GM21447 (cell line): ENCODE measurements around the gene HLA-DRB1.
"Not testable (repeated sequence)": the region's sequence is repeated elsewhere in the genome, so short reads cannot be mapped to it uniquely, and the experiment has no call there.

Experiments
- ATAC-seq: cut with Tn5 transposase; IDR thresholded peaks from one replicate; pipeline ENCODE4 v1.9.1; 2021; ENCODE audit not compliant: unreplicated experiment

The HLA-DRB1 gene

DNA sequence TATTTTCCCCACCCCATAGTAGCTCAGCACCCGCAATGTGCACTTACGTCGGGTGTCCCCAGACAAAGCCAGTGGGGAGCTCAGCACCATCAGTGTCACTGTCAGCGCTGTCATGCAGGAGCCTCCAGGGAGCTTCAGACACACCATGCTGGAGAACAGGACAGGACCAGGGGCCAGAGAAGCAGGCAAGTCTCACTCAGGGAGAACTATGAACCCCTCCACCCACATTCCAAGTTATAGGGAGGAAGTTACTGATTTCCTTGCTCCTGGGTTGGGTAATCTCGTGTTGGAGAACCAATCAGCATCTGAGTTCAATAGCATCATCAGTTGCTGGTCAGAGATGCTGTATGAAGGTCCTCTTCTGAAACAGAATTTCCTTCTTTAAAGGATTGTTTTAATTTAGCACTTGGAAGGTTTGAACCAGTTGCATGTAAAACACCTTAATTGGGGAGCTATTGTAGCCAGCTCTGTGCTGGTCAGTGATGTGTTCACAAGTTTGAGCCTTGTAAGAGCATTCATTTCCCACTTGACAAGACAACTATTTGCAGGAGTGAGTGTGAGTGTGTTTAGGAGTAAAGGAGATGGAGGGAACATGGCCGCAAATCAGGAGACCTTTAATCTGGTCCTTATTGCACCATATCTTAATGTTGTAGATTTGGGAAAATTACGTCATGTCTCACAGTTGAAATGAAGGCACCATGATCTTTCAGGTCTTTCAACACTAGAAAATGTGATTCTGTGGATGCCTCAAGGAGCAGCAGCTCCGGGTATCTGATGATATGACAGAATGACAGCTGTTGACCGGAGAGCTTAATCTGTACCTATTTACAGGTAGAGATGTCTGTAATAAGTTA lies at the start of gene HLA-DRB1:
Gene HLA-DRB1 (minus strand): TSS at position 253 of the 854 bp plus-strand sequence. CDS start 106 bp downstream, at position 147.
- ATAC-seq: peak; percentile 91

- ATAC-seq: no peak
Measured at GRCh38 chr6:32638532-32639219, 49.0 kb upstream of the HLA-DRB1 start.

DNA sequence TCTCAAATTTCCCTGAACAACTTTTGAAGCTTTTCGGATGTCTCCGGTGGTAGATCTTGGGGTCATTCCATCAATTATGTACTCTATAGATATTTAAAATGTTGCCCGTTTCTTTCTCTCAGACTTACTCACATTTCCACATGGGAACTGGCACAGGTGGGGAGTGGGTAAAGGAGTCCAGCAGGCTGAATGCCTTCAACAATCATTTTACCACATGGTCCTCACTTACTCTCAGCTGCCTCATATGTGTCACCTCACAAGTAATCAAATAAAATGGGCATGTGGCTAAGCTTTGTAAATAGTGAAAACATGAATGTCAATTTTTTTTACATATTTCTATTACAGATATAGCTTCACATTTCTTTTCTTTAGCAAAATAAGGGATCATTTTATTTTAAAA lies 48.2 kb upstream of the HLA-DRB1 start:
- ATAC-seq: no peak

DNA sequence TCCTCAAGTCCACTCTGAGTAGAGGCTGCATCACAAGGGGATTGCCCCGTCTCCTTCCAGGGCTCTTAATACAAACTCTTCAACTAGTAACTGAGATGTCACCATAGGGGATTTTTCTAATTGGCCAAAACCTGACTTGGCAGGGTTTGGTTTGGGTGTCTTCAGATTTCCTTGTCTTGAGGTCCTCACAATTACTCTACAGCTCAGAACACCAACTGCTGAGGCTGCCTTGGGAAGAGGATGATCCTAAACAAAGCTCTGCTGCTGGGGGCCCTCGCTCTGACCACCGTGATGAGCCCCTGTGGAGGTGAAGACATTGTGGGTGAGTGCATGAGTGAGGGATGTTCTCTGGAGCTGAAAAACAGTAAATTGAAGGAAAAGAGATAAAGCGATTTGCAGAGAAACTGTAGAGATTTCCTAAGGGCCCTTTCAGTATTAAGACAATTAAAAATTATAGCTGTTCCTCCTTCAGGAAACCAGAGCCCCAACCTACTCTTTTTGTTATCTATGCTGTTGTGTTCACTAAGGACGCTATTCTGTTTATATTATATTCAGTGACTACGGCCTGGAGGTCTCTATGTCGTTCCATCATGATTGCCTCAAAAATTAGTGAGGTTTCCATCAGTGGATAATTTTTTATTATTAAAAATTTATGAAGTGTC lies 47.7 kb upstream of the HLA-DRB1 start, which contains the start of gene HLA-DQA1:
Gene HLA-DQA1 (plus strand): TSS at position 188 of the 662 bp plus-strand sequence. CDS start 53 bp downstream, at position 241.
- peak; percentile 73 for ATAC-seq

GRCh38 chr6:32635526-32636123 lies 46.0 kb upstream of the HLA-DRB1 start:
- ATAC-seq: no peak

- not testable (repeated sequence) for ATAC-seq
Measured at GRCh38 chr6:32629793-32630192, 40.1 kb upstream of the HLA-DRB1 start.

DNA sequence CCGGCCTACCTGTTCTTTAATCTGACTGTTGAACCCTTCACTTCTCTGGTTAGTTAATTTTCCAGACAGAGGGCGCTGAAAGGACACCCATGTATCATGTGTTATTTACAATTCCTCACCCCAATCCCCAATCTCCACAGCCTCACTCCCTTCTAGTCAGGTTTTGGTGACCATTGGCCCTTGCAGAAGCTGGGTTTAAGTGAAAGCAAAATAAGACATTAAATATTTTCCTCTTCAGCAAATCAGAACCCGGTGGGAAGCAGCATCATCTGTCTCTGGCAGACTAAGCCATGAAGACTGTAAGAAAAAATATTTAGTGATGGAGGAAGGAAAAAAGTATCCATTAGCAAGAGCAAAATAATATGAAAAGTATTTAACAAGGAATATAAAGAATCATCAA lies 38.2 kb upstream of the HLA-DRB1 start:
- ATAC-seq: no peak

- ATAC-seq: no peak
Measured at GRCh38 chr6:32627249-32627648, 37.6 kb upstream of the HLA-DRB1 start.

- no peak for ATAC-seq
Measured at GRCh38 chr6:32625137-32625536, 35.5 kb upstream of the HLA-DRB1 start.

DNA sequence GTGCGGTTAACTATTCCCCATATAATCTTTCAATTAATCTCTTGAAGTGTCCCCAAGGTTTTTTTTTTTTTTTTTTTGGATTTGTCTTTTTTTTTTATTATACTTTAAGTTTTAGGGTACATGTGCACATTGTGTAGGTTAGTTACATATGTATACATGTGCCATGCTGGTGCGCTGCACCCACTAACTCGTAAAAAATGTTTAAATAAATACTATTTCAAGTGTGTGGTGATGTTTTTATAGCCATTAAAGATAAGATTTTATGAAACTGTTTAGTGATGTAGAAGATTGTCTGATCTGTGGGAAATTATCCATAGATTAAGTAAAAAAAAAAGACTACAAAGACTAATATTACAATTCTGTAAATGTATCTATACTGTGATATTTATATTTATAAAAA lies 34.9 kb upstream of the HLA-DRB1 start:
- no peak for ATAC-seq

GRCh38 chr6:32623693-32624092 lies 34.0 kb upstream of the HLA-DRB1 start:
- no peak for ATAC-seq

GRCh38 chr6:32622545-32623401 lies 33.1 kb upstream of the HLA-DRB1 start:
- peak; percentile 62 for ATAC-seq

DNA sequence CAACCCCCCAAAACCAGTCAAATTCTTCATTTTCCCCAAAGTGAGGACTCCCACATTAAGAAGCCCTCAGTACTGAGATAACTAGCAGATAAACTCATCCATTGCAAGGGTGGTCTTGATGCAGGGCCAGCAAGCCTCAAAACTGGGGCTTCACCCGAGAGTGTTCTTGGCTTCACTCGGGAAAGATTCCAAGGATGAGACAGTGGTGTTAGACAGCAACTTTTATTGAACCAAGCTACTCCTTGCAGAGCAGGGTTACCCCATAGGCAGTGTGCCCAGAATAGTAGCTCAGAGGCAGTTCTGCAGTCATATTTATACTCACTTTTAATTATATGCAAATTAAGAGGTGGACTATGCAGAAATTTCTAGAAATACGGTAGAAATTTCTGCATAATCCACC lies 31.7 kb upstream of the HLA-DRB1 start:
- ATAC-seq: no peak

GRCh38 chr6:32617751-32618150 lies 28.1 kb upstream of the HLA-DRB1 start:
- ATAC-seq: no peak

DNA sequence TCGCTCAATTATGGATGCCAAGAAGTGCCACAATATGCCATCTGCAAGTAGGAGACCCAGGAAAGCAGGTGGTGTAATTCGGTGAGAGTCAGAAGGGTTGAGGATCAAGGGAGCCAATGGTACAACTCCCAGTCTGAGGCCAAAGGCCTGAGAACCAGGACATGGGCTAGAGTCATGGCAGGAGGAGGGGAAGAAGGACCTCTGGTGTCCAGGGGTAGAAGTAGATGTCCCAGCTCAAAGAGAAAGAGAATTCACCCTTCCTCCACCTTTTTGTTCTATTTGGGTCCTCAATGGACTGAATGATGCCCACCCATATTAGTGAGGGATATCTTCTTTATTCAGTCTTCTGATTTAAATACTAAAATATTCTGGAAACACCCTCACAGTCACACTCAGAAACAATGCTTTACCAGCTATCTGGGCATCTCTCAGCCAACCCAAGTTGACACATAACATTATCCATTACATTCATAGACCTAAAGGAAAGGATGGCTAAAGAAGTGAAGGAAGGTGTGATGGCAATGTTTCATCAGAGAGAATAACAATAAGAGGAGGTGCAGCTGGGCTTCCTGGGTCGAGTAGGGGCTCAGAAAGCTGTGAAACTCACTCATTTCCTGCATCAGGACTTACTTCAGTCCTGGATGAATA lies 26.4 kb upstream of the HLA-DRB1 start:
- ATAC-seq: no peak

DNA sequence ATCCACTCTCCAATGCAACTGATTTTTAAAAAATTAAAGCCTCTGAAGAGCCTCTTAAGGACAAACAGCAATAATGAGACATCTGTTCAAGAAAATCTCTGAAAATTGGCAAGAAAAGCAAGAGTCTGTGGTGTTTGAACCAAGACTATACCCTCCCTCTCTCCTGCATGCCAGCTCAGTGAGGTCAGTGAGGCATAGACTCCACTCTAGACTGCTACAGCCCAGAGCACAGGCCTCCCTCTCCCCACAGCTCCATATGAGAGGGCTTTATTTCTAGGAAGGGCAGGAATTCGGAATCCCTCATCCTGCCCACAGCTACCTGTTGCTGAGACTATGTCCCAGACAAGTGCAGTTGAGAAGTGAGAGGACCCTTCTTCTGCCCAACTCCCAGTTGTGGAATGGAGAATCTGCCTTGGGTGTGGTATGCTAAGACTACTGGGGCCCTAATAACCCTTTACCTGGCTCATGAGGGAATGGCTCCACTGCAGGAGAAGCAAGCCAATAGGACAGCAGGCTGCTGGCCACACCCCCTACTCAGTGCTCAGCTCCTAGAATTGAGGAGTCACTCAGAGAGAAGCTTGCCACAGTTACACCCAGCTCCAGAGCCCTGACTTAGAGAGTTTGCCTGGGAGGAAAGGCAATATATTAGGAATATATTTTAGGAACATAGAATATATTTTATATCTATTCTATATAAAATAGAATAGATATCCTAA lies 24.9 kb upstream of the HLA-DRB1 start:
- no peak for ATAC-seq

- ATAC-seq: no peak
Measured at GRCh38 chr6:32613475-32613874, 23.8 kb upstream of the HLA-DRB1 start.

DNA sequence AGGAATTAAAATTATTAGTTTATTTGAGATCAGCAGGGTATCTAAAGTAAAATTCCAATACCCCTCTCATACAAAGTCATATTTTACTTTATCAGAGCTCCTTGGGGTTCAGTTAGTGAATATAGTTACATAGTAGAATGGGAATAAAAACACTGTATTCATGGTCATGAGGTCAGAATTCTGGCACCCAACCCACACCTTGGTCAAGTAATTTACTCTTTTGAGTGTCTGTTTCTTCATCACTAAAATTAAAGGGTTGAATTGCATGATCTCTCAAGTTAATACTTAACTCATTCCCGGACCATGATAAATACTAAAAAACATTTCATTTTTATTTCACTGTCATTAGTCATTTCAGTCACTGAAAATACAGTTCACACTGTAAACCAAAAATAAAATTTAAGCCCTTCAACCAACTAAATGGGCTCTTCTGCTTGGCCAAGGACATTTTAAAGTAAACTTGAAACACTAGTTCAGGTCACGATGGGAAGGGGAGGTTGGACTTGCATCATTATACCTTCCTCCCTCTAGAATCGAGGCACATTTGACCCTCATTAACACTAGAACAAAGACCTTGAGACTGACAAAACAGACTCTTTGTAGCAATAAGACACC lies 21.1 kb upstream of the HLA-DRB1 start:
- ATAC-seq: no peak
